ENCODE results near the gene RAPGEF4.

- TF ChIP-seq SREBF1 (IDR thresholded peaks at IDR 0.05; ENCODE audit: borderline replicate concordance, low read depth, low read length) (no peak), POLR2AphosphoS5 (IDR thresholded peaks at IDR 0.05; ENCODE audit: control insufficient read depth, insufficient read depth, low read depth, low read length) (no peak), KDM5B (IDR thresholded peaks at IDR 0.05; ENCODE audit: insufficient replicate concordance, low read depth, low read length) (no peak), CTCF (IDR thresholded peaks at IDR 0.05 in 2 of 3, conservative IDR thresholded peaks at IDR 0.05 in 1 of 3; ENCODE audit: insufficient read depth in 2 of 3, low read depth in 1 of 3, low read length in 3 of 3) (no peak), CREB1 (IDR thresholded peaks at IDR 0.05) (no peak), CREB1 (CRISPR knock-in tag; IDR thresholded peaks at IDR 0.05) (no peak), ZNF561 (CRISPR knock-in tag; conservative IDR thresholded peaks at IDR 0.05) (no peak), KDM1A (IDR thresholded peaks at IDR 0.05) (no peak), ATF6 (CRISPR knock-in tag; IDR thresholded peaks at IDR 0.05) (no peak)
Measured at GRCh38 chr2:172768401-172768800, 32.8 kb downstream of the RAPGEF4 start.

All from K562 (cell line).